Caco-2 (cell line): Measurements from ENCODE around the gene CD300LB. TPM values are rescaled to one million over a fixed set of nuclear protein-coding genes. Genes with fewer than 3 reads are reported as not detected.

Experiments
- BruUV-seq: library from RNA; stranded (reverse); fragments of 400-500 nt; replicated peaks from 2 replicates; lab custom pipeline; 2021; lab: Mats Ljungman, UMichigan
- CTCF ChIA-PET: fragments of 300-600 bp; sonication (Branson Sonifier 250); formaldehyde crosslinking; loops from one replicate; lab custom pipeline; 2022; ENCODE audit warnings: antibody characterized with exemption; lab: Charles Lee
- POLR2A ChIA-PET: fragments of 300-600 bp; sonication (Branson Sonifier 250); formaldehyde crosslinking; loops from one replicate; lab custom pipeline; 2022; ENCODE audit warnings: antibody characterized with exemption; lab: Charles Lee
- DNase-seq, 2 experiments: peaks; one replicate each; pipeline versions ENCODE4 v3.0.0 to v3.0.0-alpha.2; 2020 to 2022
- H3K27me3 ChIP-seq: replicated peaks from 2 replicates; pipeline ENCODE4 v1.6.0; 2011; ENCODE audit warnings: low read length; ENCODE audit not compliant: control insufficient read depth, insufficient read depth
- H3K36me3 ChIP-seq: 2 replicates; pipeline ENCODE4 v1.5.1; 2011; ENCODE audit warnings: low read length; ENCODE audit not compliant: control insufficient read depth, insufficient read depth
- H3K4me1 ChIP-seq: fragments of 250-450 bp; sonication (Bioruptor Pico); 2 replicates; pipeline ENCODE4 v1.5.1; 2020; ENCODE audit warnings: mild to moderate bottlenecking
- H3K4me3 ChIP-seq: 2 replicates; pipeline ENCODE4 v1.5.1; 2011; ENCODE audit warnings: low read depth, mild to moderate bottlenecking, control low read depth, low read length
- H3K9me3 ChIP-seq: fragments of 250-450 bp; sonication (Bioruptor Pico); 2 replicates; pipeline ENCODE4 v1.5.1; 2020; ENCODE audit warnings: mild to moderate bottlenecking, moderate library complexity
- H3K27ac Mint-ChIP-seq: one replicate; pipeline ENCODE4 v1.8.0; 2022; ENCODE audit warnings: mixed read lengths; ENCODE audit not compliant: unreplicated experiment
- H3K27me3 Mint-ChIP-seq: one replicate; pipeline ENCODE4 v1.8.0; 2022; ENCODE audit warnings: mixed read lengths; ENCODE audit not compliant: insufficient read depth, unreplicated experiment
- H3K36me3 Mint-ChIP-seq: one replicate; pipeline ENCODE4 v1.8.0; 2022; ENCODE audit warnings: mild to moderate bottlenecking, mixed read lengths; ENCODE audit not compliant: insufficient read depth, unreplicated experiment
- H3K4me1 Mint-ChIP-seq: one replicate; pipeline ENCODE4 v1.8.0; 2022; ENCODE audit warnings: low read depth, mixed read lengths; ENCODE audit not compliant: unreplicated experiment
- H3K4me3 Mint-ChIP-seq: one replicate; pipeline ENCODE4 v1.8.0; 2022; ENCODE audit warnings: mild to moderate bottlenecking, moderate library complexity, mixed read lengths; ENCODE audit not compliant: unreplicated experiment
- H3K9me3 Mint-ChIP-seq: one replicate; pipeline ENCODE4 v1.8.0; 2022; ENCODE audit warnings: mixed read lengths; ENCODE audit not compliant: unreplicated experiment
- intact Hi-C: fragments of 100-400 bp; cut with micrococcal nuclease; formaldehyde crosslinking; loops from one replicate; pipeline ENCODE4 v1.10.0; 2022; ENCODE audit not compliant: unreplicated experiment
- total RNA-seq: library from RNA; stranded (reverse); gene quantifications from 2 replicates; pipeline ENCODE4 v1.2.3, GENCODE V29; 2022
- TF ChIP-seq, protein P1 (sequence below), 2 experiments: fragments of 200-600 bp in 1 of 2; IDR thresholded peaks; 1 replicate in 1 of 2; 2 replicates in 1 of 2; pipeline versions ENCODE4 v1.5.1 to v1.8.0; 2011 to 2022; ENCODE audit warnings: antibody characterized with exemption in 1 of 2, control low read depth in 1 of 2, inconsistent platforms in 1 of 2, low read depth in 1 of 2, low read length in 1 of 2, mild to moderate bottlenecking in 1 of 2, moderate library complexity in 1 of 2; ENCODE audit not compliant: insufficient read depth in 1 of 2, severe bottlenecking in 1 of 2, unreplicated experiment in 1 of 2

Gene CD300LB
- total RNA-seq, 1 experiment from 2014 or later: not detected

DNA sequence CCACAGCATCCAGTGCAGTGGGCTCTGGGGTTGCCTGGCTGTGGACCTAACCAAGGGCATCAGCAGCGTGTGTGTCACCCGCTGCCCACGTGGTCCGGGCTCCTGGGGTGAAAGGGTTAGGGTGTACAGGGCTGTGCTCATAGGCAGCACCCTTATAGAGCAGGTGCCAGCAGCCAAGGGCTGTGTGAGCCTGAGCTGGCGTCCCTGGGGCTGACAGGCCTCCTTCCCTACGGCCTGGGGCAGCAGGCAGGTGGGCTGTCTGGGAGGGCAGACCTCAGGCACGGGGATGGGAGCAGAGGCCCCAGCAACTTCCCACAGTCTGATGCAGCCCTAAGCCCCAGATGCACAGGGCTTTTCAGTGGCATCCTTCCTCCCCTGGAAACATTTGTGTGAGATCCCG, 51.0 kb downstream of the CD300LB start:
- Histone ChIP-seq H3K9me3 (peaks cover 14% of the 10 kb centered on the region), H3K36me3 (no peaks in the 10 kb centered on the region), H3K4me3 (no peak overlapping the region), H3K4me1 (no peaks in the 10 kb centered on the region), H3K27me3 (no peaks in the 10 kb centered on the region)
- Mint-ChIP-seq H3K4me3 (no peak overlapping the region), H3K36me3 (no peaks in the 10 kb centered on the region), H3K9me3 (peaks cover 6% of the 10 kb centered on the region), H3K27ac (no peak overlapping the region), H3K4me1 (no peaks in the 10 kb centered on the region), H3K27me3 (peaks cover 29% of the 10 kb centered on the region)
- CTCF ChIA-PET: interaction anchor here (0.6 kb wide), 1 partner anchor 34 kb away, joined by 4 read pairs; no protein-coding TSS in a partner anchor
- DNase-seq: no peak
- TF ChIP-seq, protein P1, sequence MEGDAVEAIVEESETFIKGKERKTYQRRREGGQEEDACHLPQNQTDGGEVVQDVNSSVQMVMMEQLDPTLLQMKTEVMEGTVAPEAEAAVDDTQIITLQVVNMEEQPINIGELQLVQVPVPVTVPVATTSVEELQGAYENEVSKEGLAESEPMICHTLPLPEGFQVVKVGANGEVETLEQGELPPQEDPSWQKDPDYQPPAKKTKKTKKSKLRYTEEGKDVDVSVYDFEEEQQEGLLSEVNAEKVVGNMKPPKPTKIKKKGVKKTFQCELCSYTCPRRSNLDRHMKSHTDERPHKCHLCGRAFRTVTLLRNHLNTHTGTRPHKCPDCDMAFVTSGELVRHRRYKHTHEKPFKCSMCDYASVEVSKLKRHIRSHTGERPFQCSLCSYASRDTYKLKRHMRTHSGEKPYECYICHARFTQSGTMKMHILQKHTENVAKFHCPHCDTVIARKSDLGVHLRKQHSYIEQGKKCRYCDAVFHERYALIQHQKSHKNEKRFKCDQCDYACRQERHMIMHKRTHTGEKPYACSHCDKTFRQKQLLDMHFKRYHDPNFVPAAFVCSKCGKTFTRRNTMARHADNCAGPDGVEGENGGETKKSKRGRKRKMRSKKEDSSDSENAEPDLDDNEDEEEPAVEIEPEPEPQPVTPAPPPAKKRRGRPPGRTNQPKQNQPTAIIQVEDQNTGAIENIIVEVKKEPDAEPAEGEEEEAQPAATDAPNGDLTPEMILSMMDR (IDR thresholded peaks at IDR 0.05; ENCODE audit: insufficient read depth in 1 of 2, low read depth in 1 of 2, low read length in 1 of 2, severe bottlenecking in 1 of 2, unreplicated experiment in 1 of 2): no peak
- POLR2A ChIA-PET: interaction anchor here (0.6 kb wide), 1 partner anchor 204 kb away, joined by 3 read pairs; no protein-coding TSS in a partner anchor
- intact Hi-C loops: no loop called here
- BruUV-seq: no TSS peak

DNA sequence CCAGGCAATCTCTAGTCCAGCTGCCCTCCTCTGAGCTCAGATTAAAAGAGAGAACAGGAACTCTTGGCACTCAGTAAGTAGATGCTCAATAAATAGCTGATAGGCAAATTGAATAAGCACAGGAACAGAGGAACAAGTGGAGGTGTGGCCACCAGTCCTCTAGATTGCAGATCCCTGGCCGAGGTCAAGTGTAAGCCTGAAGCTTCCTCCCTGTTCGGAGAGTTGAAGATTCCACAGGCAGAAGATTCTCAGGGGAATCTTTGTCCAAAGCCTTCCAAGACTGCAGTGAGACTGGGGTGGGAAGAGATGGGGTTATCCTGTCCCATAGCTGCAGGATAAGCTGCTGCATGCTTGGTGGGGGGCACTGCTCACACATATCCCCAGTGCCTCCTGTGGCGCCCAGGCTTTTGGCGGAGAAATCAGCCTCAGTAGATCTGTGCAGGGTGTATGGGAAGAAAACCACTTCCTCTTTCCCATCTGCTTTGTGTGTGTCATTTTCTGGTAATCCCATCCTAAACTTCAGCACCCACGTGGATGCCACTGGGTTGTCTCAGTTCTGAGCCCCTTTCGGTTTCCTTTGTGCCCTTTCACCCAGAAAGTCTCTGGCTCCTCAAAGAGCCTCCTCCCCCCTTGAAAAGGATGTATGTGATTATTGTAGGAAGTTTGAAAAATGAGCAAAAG, 52.7 kb downstream of the CD300LB start:
- Mint-ChIP-seq H3K27me3 (peaks cover 29% of the 10 kb centered on the region), H3K9me3 (peaks cover 6% of the 10 kb centered on the region), H3K4me1 (no peaks in the 10 kb centered on the region), H3K27ac (no peak overlapping the region), H3K4me3 (no peak overlapping the region), H3K36me3 (no peaks in the 10 kb centered on the region)
- TF ChIP-seq, protein P1 (IDR thresholded peaks at IDR 0.05; ENCODE audit: insufficient read depth in 1 of 2, low read depth in 1 of 2, low read length in 1 of 2, severe bottlenecking in 1 of 2, unreplicated experiment in 1 of 2): no peak
- ChIA-PET CTCF (no interaction called here), POLR2A (no interaction called here)
- DNase-seq: no peak
- no TSS peak for BruUV-seq
- H3K4me3 ChIP-seq: no peak overlapping the region
- H3K9me3 ChIP-seq: peaks cover 16% of the 10 kb centered on the region
- H3K27me3 ChIP-seq: no peaks in the 10 kb centered on the region
- no peaks in the 10 kb centered on the region for H3K4me1 ChIP-seq
- intact Hi-C loops: no loop called here
- H3K36me3 ChIP-seq: no peaks in the 10 kb centered on the region

DNA sequence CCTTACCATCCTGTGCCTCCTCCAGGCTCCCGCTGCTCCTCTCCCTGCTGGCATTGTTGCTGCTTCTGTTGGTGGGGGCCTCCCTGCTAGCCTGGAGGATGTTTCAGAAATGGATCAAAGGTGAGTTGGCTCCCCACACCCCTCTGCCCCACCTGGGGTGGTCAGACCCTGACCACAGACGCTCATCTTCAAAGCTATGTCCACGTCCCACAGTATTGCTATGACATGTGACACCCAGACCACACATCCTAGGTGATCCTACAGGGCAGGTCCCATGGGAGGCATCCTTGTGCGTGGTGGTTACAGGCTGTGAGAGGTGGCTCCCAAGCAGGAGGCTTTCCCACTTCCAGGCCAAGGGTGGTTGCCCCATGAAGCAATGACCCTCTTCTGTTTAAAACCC, 53.9 kb downstream of the CD300LB start:
- POLR2A ChIA-PET: no interaction called here
- peaks cover 16% of the 10 kb centered on the region for H3K9me3 ChIP-seq
- H3K27ac Mint-ChIP-seq: no peak overlapping the region
- H3K9me3 Mint-ChIP-seq: peaks cover 6% of the 10 kb centered on the region
- no peaks in the 10 kb centered on the region for H3K27me3 ChIP-seq
- H3K4me1 Mint-ChIP-seq: no peaks in the 10 kb centered on the region
- H3K4me3 ChIP-seq: no peak overlapping the region
- H3K36me3 Mint-ChIP-seq: no peaks in the 10 kb centered on the region
- no peaks in the 10 kb centered on the region for H3K4me1 ChIP-seq
- intact Hi-C loops: no loop called here
- CTCF ChIA-PET: no interaction called here
- no TSS peak for BruUV-seq
- H3K36me3 ChIP-seq: no peaks in the 10 kb centered on the region
- TF ChIP-seq, protein P1 (IDR thresholded peaks at IDR 0.05; ENCODE audit: insufficient read depth in 1 of 2, low read depth in 1 of 2, low read length in 1 of 2, severe bottlenecking in 1 of 2, unreplicated experiment in 1 of 2): no peak
- peaks cover 23% of the 10 kb centered on the region for H3K27me3 Mint-ChIP-seq
- H3K4me3 Mint-ChIP-seq: no peak overlapping the region
- DNase-seq: no peak
